GM19395 (cell line): ENCODE results near the gene CTSV.
A peak's percentile ranks its signal among the peaks of the same experiment; 100 is the strongest.
"Not testable (repeated sequence)": the region's sequence is repeated elsewhere in the genome, so short reads cannot be mapped to it uniquely, and the experiment has no call there.

Source experiments
- ATAC-seq: cut with Tn5 transposase; IDR thresholded peaks from one replicate; pipeline ENCODE4 v1.9.1; 2021; ENCODE audit warnings: mild to moderate bottlenecking, moderate library complexity; ENCODE audit not compliant: unreplicated experiment

Gene CTSV

DNA sequence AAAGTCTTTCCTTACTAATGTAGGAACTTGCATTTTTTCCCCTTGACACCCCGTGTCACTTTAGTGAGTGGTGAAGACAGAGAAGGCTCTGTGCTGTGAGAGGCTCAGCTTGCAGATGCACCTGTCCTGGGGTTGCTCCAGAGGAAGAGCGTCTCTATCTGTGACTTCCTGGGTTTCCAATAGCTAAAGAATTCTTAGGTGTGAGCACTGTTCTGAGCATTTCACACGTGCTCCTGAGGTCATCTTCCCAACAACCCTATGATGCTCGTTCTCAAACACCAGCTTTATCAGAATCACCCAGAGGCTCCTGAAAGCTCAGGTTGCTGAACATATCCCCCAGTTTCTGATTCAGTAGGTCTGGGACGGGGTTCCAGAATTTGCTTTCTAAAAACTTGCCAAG lies 6.4 kb upstream of the CTSV start:
- no peak for ATAC-seq

DNA sequence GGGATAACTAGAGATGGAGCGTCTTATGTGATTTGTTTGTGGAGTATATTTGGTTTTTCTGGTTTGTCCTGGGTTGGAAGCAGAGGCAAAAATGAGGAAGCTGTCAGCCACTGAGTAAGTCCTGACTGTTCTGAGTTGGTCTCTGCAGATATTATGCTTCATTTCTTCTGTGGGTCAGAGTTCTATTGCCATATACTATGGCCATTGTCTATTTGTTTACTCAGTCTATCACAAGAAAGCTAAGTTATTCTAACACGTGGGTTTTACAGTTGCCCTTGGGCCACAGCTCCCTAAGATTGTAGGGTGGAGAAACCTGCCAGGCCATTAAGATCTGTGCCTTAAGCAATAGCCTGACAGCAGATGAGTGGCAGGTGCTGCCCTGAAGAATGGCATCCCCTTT lies 3.0 kb upstream of the CTSV start:
- ATAC-seq: no peak

DNA sequence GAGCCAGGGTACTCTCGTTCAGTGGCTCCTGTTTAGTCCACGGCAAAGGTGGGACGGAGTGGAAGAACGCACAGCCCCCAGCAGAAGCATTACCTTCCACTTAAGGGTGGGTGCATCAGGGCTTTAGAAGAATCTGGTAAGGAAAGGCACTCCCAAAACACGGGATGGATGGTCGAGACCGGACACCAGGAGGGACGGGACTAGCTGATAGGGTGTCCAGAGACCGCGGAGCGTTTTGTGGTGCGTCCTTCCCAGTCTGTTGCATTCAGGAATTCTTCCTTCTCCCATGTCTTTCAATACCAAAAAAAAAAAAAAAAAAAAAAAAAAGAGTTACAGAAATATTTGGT lies 545 bp upstream of the CTSV start:
- ATAC-seq: no peak

DNA sequence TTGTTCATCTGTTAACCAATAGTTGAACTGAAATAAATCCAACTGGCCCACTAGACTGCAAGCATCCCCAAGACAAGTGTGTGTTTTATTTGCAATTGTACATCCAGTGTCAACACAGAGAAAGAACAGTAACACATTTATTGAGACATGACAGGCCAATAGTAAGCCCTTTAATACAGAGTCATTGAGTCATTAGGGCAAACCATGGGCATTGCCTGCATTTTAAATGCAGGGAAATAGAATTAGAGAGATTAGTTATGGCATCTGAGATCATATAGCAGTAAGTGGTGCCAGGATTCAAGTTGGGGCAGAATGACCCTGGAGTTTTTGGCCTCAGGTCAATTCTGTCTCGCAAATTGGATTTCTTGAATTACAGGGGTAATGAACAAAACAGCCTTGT lies 15.4 kb downstream of the CTSV start:
- ATAC-seq: not testable (repeated sequence)

DNA sequence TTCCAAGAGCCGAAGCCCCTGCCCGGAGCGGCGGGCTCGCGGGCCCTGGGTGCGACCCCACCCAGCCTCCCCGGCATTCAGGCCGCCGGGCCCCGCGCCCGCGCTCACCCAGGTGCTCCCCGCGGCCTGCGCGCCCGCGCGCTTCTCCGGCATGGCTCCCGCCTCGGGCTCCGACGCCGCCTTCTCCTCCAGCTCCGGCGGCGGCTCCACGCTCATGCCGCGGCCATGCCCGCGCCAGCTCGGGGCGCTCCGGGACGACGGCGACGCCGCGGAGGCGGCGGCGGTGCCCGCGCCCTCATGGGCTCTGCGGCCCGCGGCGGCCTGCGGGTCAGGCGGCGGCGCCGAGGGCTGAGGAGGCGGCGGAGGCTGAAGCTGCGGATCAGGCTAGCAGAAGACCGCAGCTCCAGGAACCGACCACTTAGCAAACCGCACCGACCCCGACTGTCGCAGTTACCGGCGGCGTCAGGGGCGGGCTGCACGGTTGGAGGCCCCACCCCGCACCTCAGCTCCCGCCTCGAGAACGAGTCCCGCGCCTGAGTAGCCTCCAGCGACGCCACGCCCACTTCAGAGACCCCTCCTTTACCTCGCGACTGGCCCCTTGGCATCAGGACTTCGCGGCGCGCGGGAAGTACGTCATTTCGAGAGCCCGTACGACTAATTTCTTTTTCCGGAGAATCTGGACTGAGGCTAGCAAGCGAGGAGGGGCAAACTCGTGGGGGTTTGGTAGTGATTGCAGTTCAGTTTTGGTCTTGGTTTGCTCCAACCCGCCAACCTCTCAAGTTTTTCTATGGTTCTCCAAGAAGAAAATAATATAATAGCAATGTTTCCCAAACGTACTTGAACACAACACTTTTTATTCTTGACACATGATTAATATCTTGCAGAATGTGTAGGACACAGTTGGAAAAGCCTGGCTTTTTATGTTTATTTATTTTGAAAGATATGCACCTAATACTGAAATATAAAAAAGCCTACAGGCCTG lies 25.5 kb downstream of the CTSV start:
- ATAC-seq: peak; percentile 87

DNA sequence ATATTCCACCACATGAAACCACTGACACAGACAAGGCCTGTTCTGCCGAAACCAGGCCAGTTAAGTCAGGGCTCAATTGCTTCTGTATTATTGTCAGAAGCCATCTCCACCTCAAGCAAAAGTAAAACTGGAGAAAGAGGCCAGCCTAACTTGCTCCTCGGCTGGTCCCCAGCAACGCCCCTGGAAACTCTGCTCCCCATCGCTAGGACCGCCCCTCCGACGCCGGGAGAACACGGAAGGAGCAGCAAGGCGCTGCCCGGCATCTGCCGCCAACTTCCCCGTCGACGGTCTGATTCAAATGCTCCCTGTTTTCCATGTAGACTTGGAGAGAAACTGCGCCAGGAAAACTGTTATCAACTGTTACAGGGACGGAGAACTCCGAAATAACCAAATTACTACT lies 26.3 kb downstream of the CTSV start:
- peak; percentile 73 for ATAC-seq

DNA sequence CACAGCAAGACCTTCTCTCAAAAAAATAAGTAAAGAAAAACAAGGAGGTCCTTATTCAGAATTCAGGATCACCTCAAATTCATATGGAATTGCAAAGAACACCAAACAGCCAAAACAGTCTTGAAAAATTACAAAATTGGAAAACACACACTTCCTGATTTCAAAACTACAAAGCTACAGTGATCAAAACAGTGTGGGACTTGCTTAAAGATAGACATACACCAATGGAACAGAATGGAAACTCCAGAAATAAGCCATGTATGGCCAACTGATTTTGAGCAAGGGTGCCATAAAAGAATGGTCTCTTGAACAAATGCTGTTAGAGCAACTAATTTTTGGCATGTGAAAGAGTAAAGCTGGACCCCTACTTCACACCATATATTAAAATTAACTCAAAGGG lies 36.7 kb downstream of the CTSV start:
- ATAC-seq: not testable (repeated sequence)

DNA sequence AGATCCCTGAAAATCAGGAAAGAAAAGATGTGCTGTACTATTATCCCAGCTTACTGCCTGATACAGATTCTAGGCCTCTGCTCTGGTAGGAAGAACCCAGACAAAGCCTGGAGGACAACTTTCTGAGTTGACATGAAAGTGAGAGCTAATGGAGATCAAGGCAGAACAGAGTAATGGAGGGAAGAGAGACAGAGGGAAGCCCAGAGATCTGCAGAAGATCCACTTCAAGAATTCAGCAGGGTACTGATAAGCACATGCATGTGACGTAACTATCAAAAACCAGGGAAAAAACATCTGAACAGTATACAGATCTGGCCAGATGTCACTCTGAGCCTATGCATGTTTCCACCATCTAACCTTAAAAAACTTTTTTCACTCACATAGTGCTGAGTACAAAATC lies 37.6 kb downstream of the CTSV start:
- ATAC-seq: not testable (repeated sequence)

DNA sequence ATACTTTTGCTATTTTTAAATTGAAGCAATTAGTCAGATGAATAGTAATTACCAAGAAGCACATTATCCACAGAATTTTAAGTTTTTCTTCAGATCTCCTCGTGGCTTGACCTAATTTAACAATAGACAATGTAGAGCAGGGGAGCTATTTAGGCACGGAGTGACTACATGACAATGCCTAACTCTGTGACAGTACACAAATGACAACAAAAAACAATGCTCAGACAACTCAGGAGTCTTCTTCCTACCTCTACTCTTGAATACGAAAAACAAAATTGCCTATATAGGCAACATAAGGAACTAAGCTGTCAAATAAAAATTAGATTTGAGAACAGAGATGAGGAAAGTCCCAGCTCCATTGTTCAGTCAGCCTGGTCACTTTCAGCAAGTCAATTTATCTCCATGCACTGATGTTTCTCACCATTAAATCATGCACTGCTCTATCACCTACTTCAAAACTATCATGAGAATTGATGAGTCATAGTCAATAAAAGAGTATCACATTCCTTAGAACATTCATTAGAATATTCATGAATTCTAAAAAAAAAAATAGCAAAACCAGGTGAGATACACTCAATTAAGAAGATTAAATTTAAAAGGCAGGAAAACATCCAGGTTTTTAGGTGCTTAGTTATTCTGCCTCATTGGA lies 38.7 kb downstream of the CTSV start:
- ATAC-seq: not testable (repeated sequence)

DNA sequence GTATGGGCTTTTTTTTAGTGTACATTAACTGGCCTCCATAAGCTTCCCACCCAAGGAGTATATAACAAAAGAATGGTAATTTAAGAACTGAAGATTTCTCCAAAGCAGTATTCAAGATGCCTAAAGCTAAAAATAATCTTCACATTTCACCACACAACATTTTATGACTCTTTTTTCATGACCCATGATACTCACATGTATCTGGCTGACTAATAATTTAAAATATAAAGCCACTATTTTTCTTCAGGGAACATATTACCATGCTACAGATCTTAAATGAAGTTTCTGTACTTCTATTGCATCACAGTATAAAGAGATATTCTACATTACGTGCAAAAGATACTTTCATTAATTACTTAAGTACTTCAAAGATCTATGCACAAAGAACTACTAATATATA lies 39.2 kb downstream of the CTSV start:
- ATAC-seq: not testable (repeated sequence)

DNA sequence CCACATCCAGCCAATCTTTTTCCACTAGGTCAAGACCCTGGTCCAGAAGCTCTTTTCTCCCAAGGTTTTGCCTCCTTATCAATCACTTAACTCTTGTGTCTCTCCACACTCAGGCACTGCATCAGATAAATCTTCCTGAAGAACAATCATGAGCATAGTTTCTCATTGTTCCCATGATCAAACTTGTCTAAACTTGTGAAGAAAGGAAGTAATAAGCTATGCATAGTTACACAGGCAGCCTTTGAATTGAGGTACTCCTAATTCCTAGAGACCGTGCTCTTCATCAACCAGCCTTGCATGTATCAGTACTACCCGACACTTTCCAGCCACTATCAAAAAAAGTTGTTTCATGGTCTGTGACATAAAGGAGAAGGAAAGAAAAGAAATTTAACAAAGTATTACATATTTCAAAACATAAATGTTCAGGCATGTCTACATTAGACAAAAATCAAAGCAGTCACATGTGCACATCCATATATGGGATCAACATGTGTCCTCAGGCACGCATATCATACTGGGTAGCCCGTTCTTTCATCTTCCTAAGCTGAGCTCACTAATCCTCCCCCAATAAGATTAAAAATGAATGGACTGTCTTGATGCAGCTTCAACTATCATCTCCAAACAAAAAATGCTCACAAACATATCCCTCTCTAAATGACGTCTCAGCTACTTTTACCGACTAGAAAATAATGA lies 41.8 kb downstream of the CTSV start:
- not testable (repeated sequence) for ATAC-seq

DNA sequence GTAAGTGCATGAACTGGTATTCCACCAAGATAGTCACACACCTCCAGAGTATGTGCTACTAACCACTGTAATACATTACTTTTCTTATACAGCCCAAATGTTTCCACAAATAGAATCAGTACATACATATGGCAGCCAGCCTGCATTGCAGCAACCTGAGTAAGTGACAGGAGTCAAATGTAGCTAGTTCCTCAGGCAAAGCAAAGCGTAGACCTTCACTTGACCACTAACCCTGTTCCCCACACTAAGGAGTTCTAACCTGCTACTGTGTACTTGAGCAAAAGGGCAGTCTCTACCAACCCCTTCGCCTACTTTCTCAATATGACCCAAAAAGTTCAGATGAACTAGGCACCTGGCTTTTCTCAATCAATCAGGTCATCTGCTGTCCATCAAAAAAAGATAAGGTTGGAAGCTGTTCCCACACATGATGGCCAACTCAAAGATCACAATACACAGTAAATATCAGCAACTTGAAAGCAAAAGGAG lies 44.4 kb downstream of the CTSV start:
- ATAC-seq: not testable (repeated sequence)

DNA sequence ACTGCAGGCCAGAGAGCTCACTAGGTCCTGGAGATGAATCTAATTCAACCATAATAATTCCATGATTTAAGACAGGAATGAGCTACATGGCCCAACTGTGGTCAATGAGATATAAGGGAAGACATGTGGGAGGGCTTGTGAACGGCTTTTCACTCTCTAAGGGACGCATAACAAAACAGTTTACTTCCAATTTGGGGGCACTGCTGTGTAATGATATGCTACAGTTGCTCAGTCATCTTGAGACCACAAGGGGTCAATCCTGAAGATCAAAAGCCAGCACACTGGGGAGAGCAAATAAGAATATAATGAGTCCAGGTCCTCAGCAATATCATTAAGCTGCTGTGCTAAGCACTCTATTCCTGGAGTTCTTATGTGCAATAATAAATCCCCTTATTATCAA lies 46.6 kb downstream of the CTSV start:
- not testable (repeated sequence) for ATAC-seq

DNA sequence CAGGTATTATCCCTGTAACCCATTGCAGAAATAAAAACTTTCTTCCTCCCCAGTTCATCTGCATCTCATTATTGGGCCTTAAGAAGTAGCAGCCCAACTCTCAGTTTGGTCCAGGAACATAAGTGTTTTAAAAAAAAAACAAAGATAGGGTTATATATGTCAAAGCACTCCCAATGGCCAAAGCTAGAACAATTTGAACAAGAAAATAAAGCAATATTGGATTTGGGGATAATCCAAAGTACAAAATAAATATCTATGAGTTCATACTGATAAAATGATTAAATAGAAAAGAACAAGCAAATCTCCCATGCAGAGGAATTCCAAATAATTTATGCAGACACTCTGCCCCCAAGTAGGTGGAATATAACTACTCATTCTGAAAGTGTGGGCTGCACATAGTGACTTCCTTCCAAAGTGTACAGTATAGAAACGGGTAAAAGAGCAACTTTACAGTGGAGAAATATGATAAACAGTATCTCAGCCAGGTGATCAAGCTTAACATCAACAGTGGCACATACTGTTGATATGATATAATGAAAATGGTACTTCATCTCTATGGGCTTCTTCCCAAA lies 49.1 kb downstream of the CTSV start:
- ATAC-seq: not testable (repeated sequence)

DNA sequence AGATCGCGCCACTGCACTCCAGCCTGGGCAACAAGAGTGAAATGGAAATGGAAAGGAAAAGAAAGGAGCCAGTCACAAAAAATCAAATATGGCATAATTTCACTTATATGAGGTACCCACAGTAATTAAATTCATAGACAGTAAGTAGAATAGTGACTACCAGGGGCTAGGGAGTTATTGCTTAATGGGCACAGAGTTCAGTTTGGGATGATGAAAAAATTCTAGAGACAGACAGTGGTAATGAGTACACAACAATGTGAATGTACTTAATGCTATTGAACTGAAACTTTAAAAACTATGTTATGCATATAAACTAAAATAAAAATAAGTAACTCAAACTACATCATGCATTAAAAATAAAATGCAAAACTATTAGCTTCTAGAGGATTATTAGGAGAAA lies 54.1 kb downstream of the CTSV start:
- not testable (repeated sequence) for ATAC-seq

DNA sequence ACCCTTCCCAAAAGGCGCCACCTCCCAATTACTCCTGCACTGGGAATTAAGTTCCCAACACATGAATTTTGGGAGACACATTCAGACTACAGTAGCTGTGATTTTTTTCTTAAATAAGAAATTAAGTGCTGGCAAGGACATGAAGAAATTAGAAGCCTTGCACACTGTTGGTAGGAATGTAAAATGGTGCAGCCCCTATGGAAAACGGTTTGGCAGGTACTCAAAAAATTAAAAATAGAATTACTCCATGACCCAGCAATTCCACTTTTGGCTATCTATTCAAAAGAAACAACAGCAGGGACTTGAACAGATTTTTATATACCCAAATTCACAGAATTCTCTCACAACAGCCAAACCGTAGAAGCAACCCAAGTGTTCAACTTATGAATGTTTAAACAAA lies 54.8 kb downstream of the CTSV start:
- ATAC-seq: not testable (repeated sequence)

DNA sequence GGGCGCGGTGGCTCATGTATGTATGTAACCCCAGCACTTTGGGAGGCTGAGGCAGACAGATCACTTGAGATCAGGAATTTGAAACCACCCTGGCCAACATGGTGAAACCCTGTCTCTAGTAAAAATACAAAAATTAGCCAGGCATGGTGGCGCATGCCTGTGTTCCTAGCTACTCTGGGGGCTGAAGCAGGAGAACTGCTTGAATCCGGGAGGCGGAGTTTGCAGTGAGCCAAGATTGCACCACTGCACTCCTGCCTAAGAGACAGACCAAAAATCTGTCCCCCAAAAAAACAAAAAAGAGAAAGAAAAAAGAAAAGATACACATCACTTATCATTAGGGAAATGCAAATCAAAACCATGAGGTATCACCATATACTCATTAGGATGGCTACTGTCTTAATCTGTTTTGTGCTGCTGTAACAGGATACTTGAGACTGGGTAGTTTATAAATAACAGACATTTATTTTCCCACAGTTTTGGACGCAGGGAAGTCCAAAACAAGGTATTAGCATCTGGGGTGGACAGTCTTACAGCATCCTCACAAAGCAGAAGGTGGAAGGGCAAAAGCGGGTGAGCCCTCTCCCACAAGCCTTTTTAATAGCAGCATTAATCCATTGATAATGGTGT lies 55.3 kb downstream of the CTSV start:
- ATAC-seq: not testable (repeated sequence)
